ENCODE data around the gene GLIPR1L1. TPM values are rescaled to one million over a fixed set of nuclear protein-coding genes. Genes with fewer than 3 reads are reported as not detected.
A peak's percentile ranks its signal among the peaks of the same experiment; 100 is the strongest.

GLIPR1L1 gene
- total and polyA plus RNA-seq, 2 donors (not counting 1 experiment from before 2014, with no cell fraction given): not detected

- H3K9ac ChIP-seq (ENCODE audit: insufficient read depth, low read length): no peak overlapping the region
- H3K27ac ChIP-seq (ENCODE audit: insufficient read depth, low read length): no peak overlapping the region
- no peak for TF ChIP-seq EZH2 (IDR thresholded peaks at IDR 0.05; ENCODE audit: low read length, missing control alignments)
- TF ChIP-seq CTCF (conservative IDR thresholded peaks at IDR 0.05 in 1 of 2, IDR thresholded peaks at IDR 0.05 in 1 of 2; ENCODE audit: low read depth in 1 of 2, low read length in 2 of 2): no peak
- no peaks in the 10 kb centered on the region for H4K20me1 ChIP-seq (ENCODE audit: control insufficient read depth, extremely low read depth, insufficient read depth, low read length)
- no peak overlapping the region for H2AFZ ChIP-seq (ENCODE audit: low read length)
- no peaks in the 10 kb centered on the region for H3K27me3 ChIP-seq (ENCODE audit: control insufficient read depth, insufficient read depth, low read length)
- no peak overlapping the region for H3K4me3 ChIP-seq (replicated peaks in 1 of 4; ENCODE audit: control extremely low read depth in 1 of 4, insufficient read depth in 1 of 4, low read depth in 3 of 4, low read length in 4 of 4)
- H3K36me3 ChIP-seq (ENCODE audit: control insufficient read depth, insufficient read depth, low read length): no peaks in the 10 kb centered on the region
- H3K4me1 ChIP-seq (ENCODE audit: control insufficient read depth, extremely low read depth, insufficient read depth, low read length): no peaks in the 10 kb centered on the region
- DNase-seq (ENCODE audit: low read depth in 2 of 2): no peak
- H3K4me2 ChIP-seq (ENCODE audit: extremely low read depth, insufficient read depth, low read length): no peak overlapping the region
- H3K79me2 ChIP-seq (ENCODE audit: control insufficient read depth, insufficient read depth, low read length): no peaks in the 10 kb centered on the region
- H3K9me3 ChIP-seq (ENCODE audit: control insufficient read depth, insufficient read depth, low read depth, low read length): no peaks in the 10 kb centered on the region
Observed at GRCh38 chr12:75360920-75361319, 26.4 kb downstream of the GLIPR1L1 start.

- Histone ChIP-seq H3K36me3 (ENCODE audit: control insufficient read depth, insufficient read depth, low read length) (no peaks in the 10 kb centered on the region), H3K4me1 (ENCODE audit: control insufficient read depth, extremely low read depth, insufficient read depth, low read length) (no peaks in the 10 kb centered on the region), H2AFZ (ENCODE audit: low read length) (no peak overlapping the region), H3K79me2 (ENCODE audit: control insufficient read depth, insufficient read depth, low read length) (no peaks in the 10 kb centered on the region), H3K27me3 (ENCODE audit: control insufficient read depth, insufficient read depth, low read length) (no peaks in the 10 kb centered on the region), H4K20me1 (ENCODE audit: control insufficient read depth, extremely low read depth, insufficient read depth, low read length) (no peaks in the 10 kb centered on the region), H3K9me3 (ENCODE audit: control insufficient read depth, insufficient read depth, low read depth, low read length) (no peaks in the 10 kb centered on the region), H3K4me3 (replicated peaks in 1 of 4; ENCODE audit: control extremely low read depth in 1 of 4, insufficient read depth in 1 of 4, low read depth in 3 of 4, low read length in 4 of 4) (no peak overlapping the region), H3K9ac (ENCODE audit: insufficient read depth, low read length) (no peak overlapping the region), H3K4me2 (ENCODE audit: extremely low read depth, insufficient read depth, low read length) (no peak overlapping the region), H3K27ac (ENCODE audit: insufficient read depth, low read length) (no peak overlapping the region)
- TF ChIP-seq EZH2 (IDR thresholded peaks at IDR 0.05; ENCODE audit: low read length, missing control alignments) (no peak), CTCF (conservative IDR thresholded peaks at IDR 0.05 in 1 of 2, IDR thresholded peaks at IDR 0.05 in 1 of 2; ENCODE audit: low read depth in 1 of 2, low read length in 2 of 2) (no peak)
- no peak for DNase-seq (ENCODE audit: low read depth in 2 of 2)
Observed at GRCh38 chr12:75361408-75361807, 26.9 kb downstream of the GLIPR1L1 start.

- no peaks in the 10 kb centered on the region for H3K79me2 ChIP-seq (ENCODE audit: control insufficient read depth, insufficient read depth, low read length)
- no peak overlapping the region for H3K4me2 ChIP-seq (ENCODE audit: extremely low read depth, insufficient read depth, low read length)
- no peaks in the 10 kb centered on the region for H3K36me3 ChIP-seq (ENCODE audit: control insufficient read depth, insufficient read depth, low read length)
- no peaks in the 10 kb centered on the region for H3K27me3 ChIP-seq (ENCODE audit: control insufficient read depth, insufficient read depth, low read length)
- peak in 1 of 2 donors; percentile 70 for DNase-seq (ENCODE audit: low read depth in 2 of 2)
- no peak overlapping the region for H3K27ac ChIP-seq (ENCODE audit: insufficient read depth, low read length)
- no peaks in the 10 kb centered on the region for H3K4me1 ChIP-seq (ENCODE audit: control insufficient read depth, extremely low read depth, insufficient read depth, low read length)
- TF ChIP-seq CTCF (conservative IDR thresholded peaks at IDR 0.05 in 1 of 2, IDR thresholded peaks at IDR 0.05 in 1 of 2; ENCODE audit: low read depth in 1 of 2, low read length in 2 of 2) (no peak), EZH2 (IDR thresholded peaks at IDR 0.05; ENCODE audit: low read length, missing control alignments) (no peak)
- H3K4me3 ChIP-seq (replicated peaks in 1 of 4; ENCODE audit: control extremely low read depth in 1 of 4, insufficient read depth in 1 of 4, low read depth in 3 of 4, low read length in 4 of 4): no peak overlapping the region
- no peaks in the 10 kb centered on the region for H4K20me1 ChIP-seq (ENCODE audit: control insufficient read depth, extremely low read depth, insufficient read depth, low read length)
- H3K9ac ChIP-seq (ENCODE audit: insufficient read depth, low read length): no peak overlapping the region
- no peaks in the 10 kb centered on the region for H3K9me3 ChIP-seq (ENCODE audit: control insufficient read depth, insufficient read depth, low read depth, low read length)
- H2AFZ ChIP-seq (ENCODE audit: low read length): no peak overlapping the region
Observed at GRCh38 chr12:75364919-75365318, 30.4 kb downstream of the GLIPR1L1 start.
